Activated B cell treated with CpG ODN at 0.5 μM for 24 hours (primary cell): Measurements from ENCODE around the gene ZNF566. TPM values are rescaled to one million over a fixed set of nuclear protein-coding genes. Genes with fewer than 3 reads are reported as not detected.

Experiments used
- ATAC-seq: fragments of 200-7000 bp; cut with Tn5 transposase; one replicate; pipeline ENCODE4 v1.10.0; 2021; ENCODE audit warnings: low read depth, mild to moderate bottlenecking, moderate library complexity
- CTCF ChIA-PET: fragments of 350-600 bp; sonication (Branson Sonifier 250); formaldehyde crosslinking; loops from one replicate; lab custom pipeline; 2021; ENCODE audit warnings: antibody characterized with exemption; lab: Charles Lee
- POLR2A ChIA-PET: fragments of 350-600 bp; sonication (Branson Sonifier 250); formaldehyde crosslinking; loops from one replicate; lab custom pipeline; 2021; ENCODE audit warnings: antibody characterized with exemption; lab: Charles Lee
- DNase-seq: peaks from one replicate; pipeline ENCODE4 v3.0.0; 2022
- H3K27ac Mint-ChIP-seq: one replicate; pipeline ENCODE4 v1.8.0; 2020; ENCODE audit warnings: mixed read lengths
- H3K27me3 Mint-ChIP-seq: one replicate; pipeline ENCODE4 v1.8.0; 2021; ENCODE audit warnings: mixed read lengths
- H3K36me3 Mint-ChIP-seq: one replicate; pipeline ENCODE4 v1.8.0; 2021; ENCODE audit warnings: low read depth, mixed read lengths
- H3K4me1 Mint-ChIP-seq: one replicate; pipeline ENCODE4 v1.8.0; 2021; ENCODE audit warnings: mixed read lengths
- H3K4me3 Mint-ChIP-seq: one replicate; pipeline ENCODE4 v1.8.0; 2020; ENCODE audit warnings: mild to moderate bottlenecking, mixed read lengths
- H3K9me3 Mint-ChIP-seq: one replicate; pipeline ENCODE4 v1.8.0; 2020; ENCODE audit warnings: mixed read lengths
- intact Hi-C: fragments of 100-400 bp; cut with micrococcal nuclease; formaldehyde crosslinking; loops from one replicate; pipeline ENCODE4 v1.15.1; 2024
- total RNA-seq: library from RNA; stranded (reverse); gene quantifications from 2 replicates; pipeline ENCODE4 v1.2.3, GENCODE V29; 2022
- TF ChIP-seq, protein P1 (sequence below): fragments of 200-600 bp; IDR thresholded peaks from one replicate; pipeline ENCODE4 v1.8.0; 2022; ENCODE audit warnings: antibody characterized with exemption, mild to moderate bottlenecking

Gene ZNF566
- total RNA-seq, 1 donor from 2014 or later: 16.6 TPM

DNA sequence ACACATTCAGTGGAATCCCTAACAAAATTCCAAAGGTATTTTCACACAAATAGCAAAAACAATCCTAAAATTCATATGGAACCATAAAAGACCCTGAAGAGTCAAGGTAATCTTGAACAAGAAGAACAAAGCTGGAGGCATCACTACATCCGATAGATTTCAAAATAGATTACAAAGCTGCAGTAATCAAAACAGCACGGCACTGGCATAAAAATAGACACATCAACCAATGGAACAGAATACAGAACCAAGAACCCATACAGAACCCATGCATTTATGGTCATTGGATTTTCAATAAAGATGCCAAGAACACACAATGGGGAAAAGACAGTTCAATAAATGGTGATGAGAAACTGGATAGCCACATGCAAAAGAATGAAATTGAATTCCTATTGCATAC lies 32.5 kb downstream of the ZNF566 start:
- ATAC-seq (no peak), DNase-seq (no peak)
- Mint-ChIP-seq H3K36me3 (peaks cover 64% of the 10 kb centered on the region), H3K9me3 (peaks cover 32% of the 10 kb centered on the region), H3K27ac (no peak overlapping the region), H3K4me1 (no peaks in the 10 kb centered on the region), H3K27me3 (no peaks in the 10 kb centered on the region), H3K4me3 (no peak overlapping the region)
- ChIA-PET CTCF (no interaction called here), POLR2A (interaction anchor here (0.7 kb wide), 1 partner anchor 1012 kb away, joined by 4 read pairs; the partner anchor contains the start of gene ZNF570)
- intact Hi-C loops: no loop called here
- TF ChIP-seq, protein P1, sequence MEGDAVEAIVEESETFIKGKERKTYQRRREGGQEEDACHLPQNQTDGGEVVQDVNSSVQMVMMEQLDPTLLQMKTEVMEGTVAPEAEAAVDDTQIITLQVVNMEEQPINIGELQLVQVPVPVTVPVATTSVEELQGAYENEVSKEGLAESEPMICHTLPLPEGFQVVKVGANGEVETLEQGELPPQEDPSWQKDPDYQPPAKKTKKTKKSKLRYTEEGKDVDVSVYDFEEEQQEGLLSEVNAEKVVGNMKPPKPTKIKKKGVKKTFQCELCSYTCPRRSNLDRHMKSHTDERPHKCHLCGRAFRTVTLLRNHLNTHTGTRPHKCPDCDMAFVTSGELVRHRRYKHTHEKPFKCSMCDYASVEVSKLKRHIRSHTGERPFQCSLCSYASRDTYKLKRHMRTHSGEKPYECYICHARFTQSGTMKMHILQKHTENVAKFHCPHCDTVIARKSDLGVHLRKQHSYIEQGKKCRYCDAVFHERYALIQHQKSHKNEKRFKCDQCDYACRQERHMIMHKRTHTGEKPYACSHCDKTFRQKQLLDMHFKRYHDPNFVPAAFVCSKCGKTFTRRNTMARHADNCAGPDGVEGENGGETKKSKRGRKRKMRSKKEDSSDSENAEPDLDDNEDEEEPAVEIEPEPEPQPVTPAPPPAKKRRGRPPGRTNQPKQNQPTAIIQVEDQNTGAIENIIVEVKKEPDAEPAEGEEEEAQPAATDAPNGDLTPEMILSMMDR: no peak

DNA sequence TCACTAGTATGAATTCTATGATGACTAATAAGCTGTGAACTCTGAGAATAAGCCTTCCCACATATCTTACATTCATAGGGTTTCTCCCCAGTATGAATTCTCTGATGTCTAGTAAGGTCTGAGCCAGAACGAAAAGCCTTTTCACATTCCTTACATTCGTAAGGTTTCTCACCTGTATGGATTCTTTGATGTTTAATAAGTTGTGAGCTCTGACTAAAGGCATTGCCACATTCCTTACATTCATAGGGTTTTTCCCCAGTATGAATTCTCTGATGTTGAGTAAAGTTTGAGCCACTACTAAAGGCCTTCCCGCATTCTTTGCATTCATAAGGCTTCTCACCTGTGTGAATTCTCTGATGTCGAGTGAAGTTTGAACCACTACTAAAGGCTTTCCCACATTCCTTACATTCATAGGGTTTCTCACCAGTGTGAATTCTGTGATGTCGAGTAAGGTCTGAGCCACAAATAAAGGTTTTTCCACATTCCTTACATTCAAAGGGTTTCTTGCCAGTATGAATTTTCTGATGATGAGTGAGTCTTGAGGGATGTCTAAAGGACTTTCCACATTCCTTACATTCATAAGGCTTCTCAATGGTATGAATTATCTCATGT lies 40.2 kb downstream of the ZNF566 start:
- H3K9me3 Mint-ChIP-seq: peaks cover 39% of the 10 kb centered on the region
- no peak overlapping the region for H3K4me3 Mint-ChIP-seq
- H3K27ac Mint-ChIP-seq: no peak overlapping the region
- no peaks in the 10 kb centered on the region for H3K4me1 Mint-ChIP-seq
- H3K27me3 Mint-ChIP-seq: no peaks in the 10 kb centered on the region
- TF ChIP-seq, protein P1: no peak
- DNase-seq (no peak), ATAC-seq (no peak)
- H3K36me3 Mint-ChIP-seq: peaks cover 82% of the 10 kb centered on the region
- intact Hi-C loops: no loop called here
- ChIA-PET CTCF (no interaction called here), POLR2A (no interaction called here)

DNA sequence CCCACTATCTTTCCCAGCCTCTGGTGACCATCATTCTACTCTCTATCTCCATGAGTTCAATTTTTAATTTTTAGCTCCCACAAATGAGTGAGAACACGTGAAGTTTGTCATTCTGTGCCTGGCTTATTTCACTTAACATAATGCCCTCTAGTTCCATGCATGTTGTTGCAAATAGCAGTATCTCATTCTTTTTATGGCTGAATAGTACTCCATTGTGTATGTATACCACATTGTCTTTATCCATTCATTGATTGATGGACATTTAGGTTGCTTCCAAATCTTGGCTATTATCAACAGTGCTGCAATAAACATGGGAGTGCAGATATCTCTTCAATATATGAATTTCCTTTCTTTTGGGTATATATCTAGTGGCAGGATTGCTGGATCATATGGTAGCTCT lies 48.0 kb downstream of the ZNF566 start:
- Mint-ChIP-seq H3K4me3 (no peak overlapping the region), H3K9me3 (peaks cover 29% of the 10 kb centered on the region), H3K27ac (no peak overlapping the region), H3K4me1 (peaks cover 3% of the 10 kb centered on the region), H3K27me3 (no peaks in the 10 kb centered on the region), H3K36me3 (peaks cover 21% of the 10 kb centered on the region)
- ATAC-seq: no peak
- ChIA-PET CTCF (no interaction called here), POLR2A (no interaction called here)
- DNase-seq: no peak
- TF ChIP-seq, protein P1: no peak
- intact Hi-C loops: no loop called here

DNA sequence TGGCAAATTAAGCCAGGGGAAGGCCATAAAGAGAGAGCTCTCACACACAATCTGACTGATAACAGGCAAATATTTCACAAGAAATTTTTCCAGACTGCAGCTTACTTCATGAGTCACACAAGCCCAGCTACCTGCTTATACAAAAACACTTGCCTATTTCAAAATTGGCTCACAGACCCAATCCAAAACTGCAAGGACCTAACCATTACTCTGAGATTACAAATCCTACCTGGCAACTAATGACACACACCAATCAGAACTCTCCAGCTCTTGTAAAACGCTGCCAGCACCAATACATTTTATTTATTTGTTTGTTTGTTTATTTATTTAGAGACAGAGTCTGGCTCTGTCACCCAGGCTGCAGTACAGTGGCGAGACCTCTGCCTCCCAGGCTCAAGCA lies 52.8 kb downstream of the ZNF566 start:
- peaks cover 5% of the 10 kb centered on the region for H3K4me1 Mint-ChIP-seq
- H3K27ac Mint-ChIP-seq: no peak overlapping the region
- CTCF ChIA-PET: no interaction called here
- ATAC-seq: no peak
- no peak for DNase-seq
- no peak overlapping the region for H3K4me3 Mint-ChIP-seq
- H3K27me3 Mint-ChIP-seq: no peaks in the 10 kb centered on the region
- H3K9me3 Mint-ChIP-seq: peaks cover 24% of the 10 kb centered on the region
- intact Hi-C loops: no loop called here
- H3K36me3 Mint-ChIP-seq: peaks cover 7% of the 10 kb centered on the region
- TF ChIP-seq, protein P1: no peak
- POLR2A ChIA-PET: no interaction called here

DNA sequence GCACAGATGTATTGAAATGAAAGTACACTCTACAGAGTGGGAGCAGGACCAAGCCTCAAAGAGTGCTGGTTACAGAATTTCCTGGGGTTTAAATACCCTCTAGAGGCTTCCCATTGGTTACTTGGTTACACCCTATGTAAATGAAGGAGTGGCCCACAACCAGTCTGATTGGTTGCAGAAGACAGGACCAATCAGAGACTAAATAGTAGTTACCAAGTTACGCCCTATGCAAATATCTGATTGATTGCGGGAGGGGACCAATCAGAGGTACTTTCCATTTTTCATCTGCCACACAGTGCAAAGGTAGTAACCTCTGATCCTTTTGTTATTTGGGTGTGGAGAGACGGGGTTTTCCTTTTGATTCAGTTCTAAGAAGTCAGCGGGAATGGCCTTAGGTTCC lies 65.4 kb downstream of the ZNF566 start:
- ChIA-PET POLR2A (no interaction called here), CTCF (no interaction called here)
- Mint-ChIP-seq H3K36me3 (no peaks in the 10 kb centered on the region), H3K4me1 (peaks cover 8% of the 10 kb centered on the region), H3K27me3 (peaks cover 23% of the 10 kb centered on the region), H3K9me3 (peaks cover 12% of the 10 kb centered on the region), H3K4me3 (no peak overlapping the region), H3K27ac (no peak overlapping the region)
- ATAC-seq (no peak), DNase-seq (no peak)
- intact Hi-C loops: no loop called here
- TF ChIP-seq, protein P1: no peak
